Lower leg skin (tissue), 4 donors: Measurements from ENCODE around the gene TREH. TPM values are rescaled to one million over a fixed set of nuclear protein-coding genes. Genes with fewer than 3 reads are reported as not detected.
A peak's percentile ranks its signal among the peaks of the same experiment; 100 is the strongest.
"Not testable (repeated sequence)": the region's sequence is repeated elsewhere in the genome, so short reads cannot be mapped to it uniquely, and the experiment has no call there.

Experiments used
- DNase-seq, 2 donors: peaks; one replicate each; pipeline ENCODE4 v3.0.0-alpha.2; 2019; ENCODE audit warnings: low spot score in 2 of 2
- H3K4me3 ChIP-seq: fragments of 200-600 bp; sonication (generic); 2 replicates; pipeline ENCODE4 v1.5.1; 2017; ENCODE audit warnings: mild to moderate bottlenecking, low read depth; ENCODE audit not compliant: poor library complexity, severe bottlenecking
- CTCF ChIP-seq, 3 donors: fragments of 450-650 bp; IDR thresholded peaks; one replicate each; pipeline ENCODE4 v1.5.1; 2016; ENCODE audit warnings: antibody characterized with exemption in 3 of 3, mild to moderate bottlenecking in 3 of 3, moderate library complexity in 2 of 3
- POLR2A ChIP-seq, 2 donors: fragments of 450-650 bp; IDR thresholded peaks; one replicate each; pipeline ENCODE4 v1.6.1; 2016 to 2017; ENCODE audit warnings: antibody characterized with exemption in 2 of 2, mild to moderate bottlenecking in 1 of 2, moderate library complexity in 1 of 2
- WGBS, 2 donors: methylation state at CpG; one replicate each; pipeline ENCODE4 v1.1.5; 2018; 5-methylcytosine and 5-hydroxymethylcytosine counted together
- intact Hi-C: fragments of 100-400 bp; cut with DNase I; formaldehyde crosslinking; loops from one replicate; pipeline ENCODE4 v1.15.0; 2023; ENCODE audit warnings: low total_unique reads
- total RNA-seq, 4 donors: library from RNA; depleted of rRNA; stranded (reverse); fragments of >200 nt; gene quantifications; one replicate each; pipeline ENCODE4 v1.1.0, GENCODE V29; 2016

Gene TREH
- total RNA-seq, 4 donors from 2014 or later, result not detected

GRCh38 chr11:118689852-118690552 lies 10.6 kb upstream of the TREH start:
- intact Hi-C loops, result loop anchor here (5.0 kb wide), 1 partner anchor 267 kb away; the partner anchor contains the start of gene UPK2
- WGBS, 2 donors, result 10 to 12% methylated on average over 26 to 29 of the region's 30 CpGs
- no peak overlapping the region for H3K4me3 ChIP-seq
- TF ChIP-seq CTCF (IDR thresholded peaks at IDR 0.05) (peak in 2 of 3 donors; percentile 38 to 55), POLR2A (IDR thresholded peaks at IDR 0.05) (no peak)
- peak; percentile 78 to 97 for DNase-seq

- H3K4me3 ChIP-seq, result no peak overlapping the region
- intact Hi-C loops, result no loop called here
- 11 to 26% methylated on average over 9 of the region's 9 CpGs for WGBS, 2 donors
- DNase-seq, result no peak
- TF ChIP-seq POLR2A (IDR thresholded peaks at IDR 0.05), result no peak
- no peak for TF ChIP-seq CTCF (IDR thresholded peaks at IDR 0.05)
These were observed 10.0 kb upstream of the TREH start for GRCh38 chr11:118689503-118689851.

DNA sequence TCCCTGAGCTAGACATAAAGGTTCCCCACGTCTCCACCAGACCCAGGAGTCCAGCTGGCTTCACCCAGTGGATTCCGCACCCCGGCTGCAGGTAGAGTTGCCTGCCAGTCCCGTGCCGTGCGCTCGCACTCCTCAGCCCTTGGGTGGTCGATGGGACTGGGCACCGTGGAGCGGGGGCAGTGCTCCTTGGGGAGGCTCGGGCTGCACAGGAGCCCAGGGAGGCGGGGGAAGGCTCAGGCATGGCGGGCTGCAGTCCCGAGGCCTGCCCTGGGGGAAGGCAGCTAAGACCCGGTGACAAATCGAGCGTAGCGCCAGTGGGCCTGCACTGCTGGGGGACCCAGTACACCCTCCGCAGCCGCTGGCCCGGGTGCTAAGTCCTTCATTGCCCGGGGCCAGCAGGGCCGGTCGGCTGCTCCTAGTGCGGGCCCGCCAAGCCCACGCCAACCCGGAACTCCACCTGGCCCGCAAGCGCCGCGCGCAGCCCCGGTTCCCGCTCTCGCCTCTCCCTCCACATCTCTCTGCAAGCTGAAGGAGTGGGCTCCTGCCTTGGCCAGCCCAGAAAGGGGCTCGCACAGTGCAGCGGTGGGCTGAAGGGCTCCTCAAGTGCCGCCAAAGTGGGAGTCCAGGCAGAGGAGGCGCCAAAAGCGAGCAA lies 9.5 kb upstream of the TREH start:
- WGBS, 2 donors, result 89% methylated on average over 27 to 41 of the region's 41 CpGs
- intact Hi-C loops, result no loop called here
- TF ChIP-seq POLR2A (IDR thresholded peaks at IDR 0.05), result no peak
- TF ChIP-seq CTCF (IDR thresholded peaks at IDR 0.05), result no peak
- H3K4me3 ChIP-seq, result no peak overlapping the region
- DNase-seq, result peak in 1 of 2 donors; percentile 81

DNA sequence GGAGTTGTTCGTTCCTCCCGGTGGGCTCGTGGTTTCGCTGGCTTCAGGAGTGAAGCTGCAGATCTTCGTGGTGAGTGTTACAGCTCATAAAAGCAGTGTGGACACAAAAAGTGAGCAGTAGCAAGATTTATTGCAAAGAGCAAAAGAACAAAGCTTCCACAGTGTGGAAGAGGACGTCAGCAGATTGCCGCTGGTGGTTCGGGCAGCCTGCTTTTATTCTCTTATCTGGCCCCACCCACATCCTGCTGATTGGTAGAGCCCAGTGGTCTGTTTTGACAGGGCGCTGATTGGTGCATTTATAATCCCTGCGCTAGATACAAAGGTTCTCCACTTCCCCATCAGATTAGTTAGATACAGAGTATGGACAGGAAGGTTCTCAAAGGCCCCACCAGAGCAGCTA lies 8.9 kb upstream of the TREH start:
- DNase-seq, result peak in 1 of 2 donors; percentile 65
- intact Hi-C loops, H3K4me3 ChIP-seq: not testable (repeated sequence)
- 73 to 77% methylated on average over 10 of the region's 10 CpGs for WGBS, 2 donors

GRCh38 chr11:118687906-118688305 lies 8.5 kb upstream of the TREH start:
- 84 to 89% methylated on average over 5 of the region's 5 CpGs for WGBS, 2 donors
- intact Hi-C loops, result no loop called here
- peak in 1 of 2 donors; percentile 80 for DNase-seq
- TF ChIP-seq POLR2A (IDR thresholded peaks at IDR 0.05) (no peak), CTCF (IDR thresholded peaks at IDR 0.05) (no peak)
- H3K4me3 ChIP-seq, result no peak overlapping the region

DNA sequence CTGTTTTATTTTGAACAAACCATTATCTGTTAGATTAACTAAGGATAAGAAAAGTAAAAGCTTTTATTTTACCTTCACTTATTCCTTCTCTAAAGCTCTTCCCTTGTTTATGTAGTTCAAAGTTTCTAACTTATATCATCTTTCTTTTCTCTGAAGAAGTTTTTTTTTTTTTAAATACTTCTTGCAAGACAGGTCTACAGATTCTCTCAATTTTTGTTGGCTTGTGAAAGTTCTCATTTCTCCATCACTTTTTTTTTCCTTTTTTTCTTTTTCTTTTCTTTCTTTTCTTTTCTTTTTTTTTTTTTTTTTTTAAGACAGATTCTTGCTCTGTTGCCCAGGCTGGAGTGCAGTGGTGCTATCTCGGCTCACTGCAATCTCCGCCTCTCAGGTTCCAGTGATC lies 4.7 kb upstream of the TREH start:
- DNase-seq, result no peak
- H3K4me3 ChIP-seq, result no peak overlapping the region
- 96 to 100% methylated on average over 2 of the region's 2 CpGs for WGBS, 2 donors
- TF ChIP-seq CTCF (IDR thresholded peaks at IDR 0.05) (no peak), POLR2A (IDR thresholded peaks at IDR 0.05) (no peak)
- intact Hi-C loops, result no loop called here

- 43 to 47% methylated on average over 6 of the region's 6 CpGs for WGBS, 2 donors
- intact Hi-C loops, H3K4me3 ChIP-seq: not testable (repeated sequence)
- DNase-seq, result peak in 1 of 2 donors; percentile 45
These were observed 3.5 kb upstream of the TREH start for GRCh38 chr11:118682939-118683338.
